Naive B cell (primary cell): ENCODE measurements around the gene CAPN12. TPM values are rescaled to one million over a fixed set of nuclear protein-coding genes. Genes with fewer than 3 reads are reported as not detected.
"Not testable (repeated sequence)": the region's sequence is repeated elsewhere in the genome, so short reads cannot be mapped to it uniquely, and the experiment has no call there.

ENCODE experiments used
- ATAC-seq, 2 donors: fragments of 150-1000 bp; cut with Tn5 transposase; 2 replicates each; pipeline ENCODE4 v1.10.0; 2021; ENCODE audit warnings: low read depth in 2 of 2, mild to moderate bottlenecking in 2 of 2, moderate library complexity in 2 of 2
- DNase-seq: peaks from one replicate; pipeline ENCODE4 v3.0.0; 2022
- H3K27ac Mint-ChIP-seq, 6 donors: one replicate each; pipeline ENCODE4 v1.8.0; 2020 to 2022; ENCODE audit warnings: mild to moderate bottlenecking in 6 of 6, mixed read lengths in 6 of 6, moderate library complexity in 5 of 6, inconsistent platforms in 2 of 6
- H3K27me3 Mint-ChIP-seq, 3 donors: one replicate each; pipeline ENCODE4 v1.8.0; 2021 to 2022; ENCODE audit warnings: mixed read lengths in 3 of 3, mild to moderate bottlenecking in 1 of 3
- H3K36me3 Mint-ChIP-seq, 2 donors: one replicate each; pipeline ENCODE4 v1.8.0; 2020 to 2022; ENCODE audit warnings: mixed read lengths in 2 of 2, inconsistent platforms in 1 of 2, mild to moderate bottlenecking in 1 of 2
- H3K4me1 Mint-ChIP-seq, 3 donors: one replicate each; pipeline ENCODE4 v1.8.0; 2020 to 2022; ENCODE audit warnings: mixed read lengths in 3 of 3, inconsistent platforms in 1 of 3, mild to moderate bottlenecking in 1 of 3, moderate library complexity in 1 of 3
- H3K4me3 Mint-ChIP-seq, 8 donors: one replicate each; pipeline ENCODE4 v1.8.0; 2020 to 2022; ENCODE audit warnings: mild to moderate bottlenecking in 8 of 8, mixed read lengths in 8 of 8, moderate library complexity in 8 of 8, inconsistent platforms in 2 of 8
- H3K9me3 Mint-ChIP-seq, 7 donors: one replicate each; pipeline ENCODE4 v1.8.0; 2020 to 2022; ENCODE audit warnings: mixed read lengths in 7 of 7, mild to moderate bottlenecking in 5 of 7, inconsistent platforms in 2 of 7, moderate library complexity in 1 of 7
- polyA plus RNA-seq, 6 donors: library from polyadenylated mRNA; unstranded; fragments of 300-500 nt; fragmentation: Illumina TruSeq; gene quantifications; one replicate each; pipeline ENCODE4 v1.2.3, GENCODE V29; 2021; ENCODE audit warnings: low read depth in 6 of 6

The CAPN12 gene, protein sequence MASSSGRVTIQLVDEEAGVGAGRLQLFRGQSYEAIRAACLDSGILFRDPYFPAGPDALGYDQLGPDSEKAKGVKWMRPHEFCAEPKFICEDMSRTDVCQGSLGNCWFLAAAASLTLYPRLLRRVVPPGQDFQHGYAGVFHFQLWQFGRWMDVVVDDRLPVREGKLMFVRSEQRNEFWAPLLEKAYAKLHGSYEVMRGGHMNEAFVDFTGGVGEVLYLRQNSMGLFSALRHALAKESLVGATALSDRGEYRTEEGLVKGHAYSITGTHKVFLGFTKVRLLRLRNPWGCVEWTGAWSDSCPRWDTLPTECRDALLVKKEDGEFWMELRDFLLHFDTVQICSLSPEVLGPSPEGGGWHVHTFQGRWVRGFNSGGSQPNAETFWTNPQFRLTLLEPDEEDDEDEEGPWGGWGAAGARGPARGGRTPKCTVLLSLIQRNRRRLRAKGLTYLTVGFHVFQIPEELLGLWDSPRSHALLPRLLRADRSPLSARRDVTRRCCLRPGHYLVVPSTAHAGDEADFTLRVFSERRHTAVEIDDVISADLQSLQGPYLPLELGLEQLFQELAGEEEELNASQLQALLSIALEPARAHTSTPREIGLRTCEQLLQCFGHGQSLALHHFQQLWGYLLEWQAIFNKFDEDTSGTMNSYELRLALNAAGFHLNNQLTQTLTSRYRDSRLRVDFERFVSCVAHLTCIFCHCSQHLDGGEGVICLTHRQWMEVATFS
- polyA plus RNA-seq, result 10 to 100 TPM in 4 of 6 donors, 1 to 10 TPM in 2; 3.3 to 25.4 (median 14.0) TPM

DNA sequence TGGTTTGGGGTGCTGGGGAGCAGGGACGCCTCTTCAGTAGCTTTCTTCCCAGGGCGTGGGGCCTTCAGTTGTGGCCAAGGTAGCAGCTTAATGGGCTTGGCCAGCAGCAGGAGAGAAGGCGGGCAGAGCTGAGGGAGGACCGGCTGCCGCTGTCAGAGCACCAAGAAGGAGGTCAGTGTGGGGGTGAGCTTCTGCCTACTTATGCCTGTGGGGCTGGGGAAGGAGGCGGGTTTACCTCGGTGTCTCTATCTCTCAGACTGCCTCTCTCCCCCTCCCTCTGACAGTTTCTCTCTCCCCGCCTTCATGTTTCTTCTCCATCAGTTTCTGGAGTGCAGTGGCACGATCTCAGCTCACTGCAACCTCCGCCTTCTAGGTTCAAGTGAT lies at the start of gene CAPN12:
Gene CAPN12, minus strand, starts transcription at position 177 of the 384 bp plus-strand sequence. CDS start 309 bp downstream, outside the sequence.
- Mint-ChIP-seq H3K4me1 (peaks cover 3 to 15% (median 6%) of the 10 kb centered on the region in 3 donors), H3K27me3 (no peaks in the 10 kb centered on the region), H3K36me3 (no peaks in the 10 kb centered on the region), H3K27ac (peak within 1 kb of the TSS in 2 of 6 donors; percentile 18 to 83), H3K4me3 (no peak within 1 kb of the TSS), H3K9me3 (peaks cover 0 to 1% (median 0%) of the 10 kb centered on the region in 7 donors)
- DNase-seq (no peak), ATAC-seq (no peak)

DNA sequence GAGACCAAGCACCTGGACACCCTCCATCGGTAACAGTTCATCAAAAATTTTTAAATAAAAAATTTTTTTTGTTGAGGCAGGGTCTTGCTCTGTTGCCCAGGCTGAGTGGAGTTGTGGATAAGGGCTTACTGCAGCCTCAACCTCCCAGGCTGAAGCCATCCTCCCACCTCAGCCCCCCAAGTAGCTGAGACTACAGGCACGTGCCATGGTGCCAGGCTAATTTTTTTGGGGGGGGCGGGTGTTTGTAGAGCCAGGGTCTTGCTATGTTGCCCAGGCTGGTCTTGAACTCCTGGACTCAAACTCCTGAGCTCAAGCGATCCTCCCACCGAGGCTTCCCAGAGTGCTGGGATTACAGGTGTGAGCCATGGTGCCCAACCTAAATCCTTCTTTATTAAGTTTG lies 49.4 kb upstream of the CAPN12 start:
- ATAC-seq (no peak), DNase-seq (no peak)
- Mint-ChIP-seq H3K4me1 (peaks cover 0 to 7% (median 7%) of the 10 kb centered on the region in 3 donors), H3K4me3 (peak overlapping the region in 5 of 8 donors; percentile 25 to 83 (median 77)), H3K27me3 (no peaks in the 10 kb centered on the region), H3K9me3 (no peaks in the 10 kb centered on the region), H3K36me3 (no peaks in the 10 kb centered on the region), H3K27ac (no peak overlapping the region)

DNA sequence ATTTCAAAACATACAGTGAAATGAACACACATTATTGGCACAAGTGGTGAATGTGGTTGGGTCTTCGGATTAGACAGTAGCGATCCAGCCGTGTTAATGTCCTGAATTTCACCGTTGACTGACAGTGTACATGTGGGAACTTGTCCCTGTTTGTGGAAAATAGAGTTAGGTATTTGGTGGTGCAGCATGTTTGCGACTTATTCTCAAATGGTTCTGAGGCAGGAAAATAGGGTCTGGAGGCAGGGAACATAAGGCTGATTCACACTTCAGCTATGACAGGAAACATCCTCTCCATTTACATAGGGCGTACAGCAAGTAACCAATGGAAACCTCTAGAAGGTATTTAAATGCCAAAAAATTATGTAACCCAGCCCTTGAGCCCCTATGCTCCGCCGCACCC lies 48.9 kb upstream of the CAPN12 start:
- peak overlapping the region in 2 of 6 donors; percentile 20 to 26 for H3K27ac Mint-ChIP-seq
- H3K9me3 Mint-ChIP-seq, result no peaks in the 10 kb centered on the region
- no peaks in the 10 kb centered on the region for H3K36me3 Mint-ChIP-seq
- peaks cover 0 to 9% (median 7%) of the 10 kb centered on the region in 3 donors for H3K4me1 Mint-ChIP-seq
- DNase-seq (no peak), ATAC-seq (no peak)
- H3K27me3 Mint-ChIP-seq, result no peaks in the 10 kb centered on the region
- peak overlapping the region; percentile 25 to 83 (median 76) for H3K4me3 Mint-ChIP-seq

- no peaks in the 10 kb centered on the region for H3K27me3 Mint-ChIP-seq
- peak overlapping the region; percentile 71 to 83 (median 76) for H3K4me3 Mint-ChIP-seq
- peak overlapping the region in 4 of 6 donors; percentile 9 to 76 (median 29) for H3K27ac Mint-ChIP-seq
- peaks cover 0 to 9% (median 7%) of the 10 kb centered on the region in 3 donors for H3K4me1 Mint-ChIP-seq
- no peaks in the 10 kb centered on the region for H3K36me3 Mint-ChIP-seq
- no peaks in the 10 kb centered on the region for H3K9me3 Mint-ChIP-seq
- peak; percentile 65 to 68 for ATAC-seq
- DNase-seq, result peak; percentile 37
These were observed 48.2 kb upstream of the CAPN12 start for GRCh38 chr19:38792250-38793111.

GRCh38 chr19:38791451-38792064 lies 47.3 kb upstream of the CAPN12 start:
- not testable (repeated sequence) for H3K36me3 Mint-ChIP-seq, H3K4me1 Mint-ChIP-seq, H3K27ac Mint-ChIP-seq, DNase-seq, H3K27me3 Mint-ChIP-seq, H3K9me3 Mint-ChIP-seq, H3K4me3 Mint-ChIP-seq
- peak; percentile 83 to 84 for ATAC-seq

DNA sequence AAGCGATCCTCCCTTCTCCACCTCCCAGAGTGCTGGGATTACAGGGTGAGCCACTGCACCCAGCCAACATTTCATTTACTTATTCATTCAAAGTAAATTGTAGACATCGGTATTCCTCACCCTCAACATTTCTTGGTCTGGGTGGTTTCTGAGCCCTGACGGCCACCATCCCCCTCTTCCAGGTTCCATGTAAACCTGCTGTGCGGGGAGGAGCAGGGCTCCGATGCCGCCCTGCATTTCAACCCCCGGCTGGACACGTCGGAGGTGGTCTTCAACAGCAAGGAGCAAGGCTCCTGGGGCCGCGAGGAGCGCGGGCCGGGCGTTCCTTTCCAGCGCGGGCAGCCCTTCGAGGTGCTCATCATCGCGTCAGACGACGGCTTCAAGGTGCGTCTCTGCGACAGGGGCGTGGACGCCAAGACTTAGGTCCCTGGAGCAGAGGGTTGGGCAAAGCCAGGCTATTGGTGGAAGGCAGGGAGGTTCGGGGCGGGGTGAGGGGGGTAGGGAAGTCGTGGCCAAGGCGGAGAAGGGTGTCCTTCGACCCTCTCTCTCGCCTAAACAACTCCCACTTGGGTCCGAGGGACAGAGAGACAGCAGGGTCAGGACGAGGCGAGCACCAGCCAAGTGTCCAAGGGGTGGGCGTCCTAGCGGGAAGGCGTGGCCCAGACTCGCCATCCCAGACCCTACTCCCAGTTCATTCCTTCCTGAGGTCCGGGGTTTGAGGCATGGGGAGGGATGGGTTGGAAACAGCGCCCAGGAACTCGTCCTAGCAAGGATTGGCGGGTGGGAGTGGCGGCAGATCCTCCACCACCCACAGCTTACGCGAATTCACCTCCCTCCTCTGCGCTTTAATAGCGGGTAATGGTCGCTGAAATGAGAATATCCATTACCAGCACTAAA lies 46.5 kb upstream of the CAPN12 start:
- H3K27me3 Mint-ChIP-seq, H3K4me1 Mint-ChIP-seq, H3K4me3 Mint-ChIP-seq, DNase-seq, H3K36me3 Mint-ChIP-seq, H3K9me3 Mint-ChIP-seq, H3K27ac Mint-ChIP-seq, ATAC-seq: not testable (repeated sequence)

- Mint-ChIP-seq H3K9me3 (no peaks in the 10 kb centered on the region), H3K36me3 (no peaks in the 10 kb centered on the region), H3K4me1 (peaks cover 0 to 9% (median 4%) of the 10 kb centered on the region in 3 donors), H3K27ac (no peak within 1 kb of the TSS), H3K4me3 (peak within 1 kb of the TSS in 2 of 8 donors; percentile 42 to 57), H3K27me3 (no peaks in the 10 kb centered on the region)
- DNase-seq (no peak), ATAC-seq (no peak)
These were observed 44.4 kb upstream of the CAPN12 start, which contains the start of gene LGALS7B for GRCh38 chr19:38788478-38789243. TSS of gene LGALS7B (plus strand) at chr19:38789200. CDS start at chr19:38789227, 27 bp downstream.

DNA sequence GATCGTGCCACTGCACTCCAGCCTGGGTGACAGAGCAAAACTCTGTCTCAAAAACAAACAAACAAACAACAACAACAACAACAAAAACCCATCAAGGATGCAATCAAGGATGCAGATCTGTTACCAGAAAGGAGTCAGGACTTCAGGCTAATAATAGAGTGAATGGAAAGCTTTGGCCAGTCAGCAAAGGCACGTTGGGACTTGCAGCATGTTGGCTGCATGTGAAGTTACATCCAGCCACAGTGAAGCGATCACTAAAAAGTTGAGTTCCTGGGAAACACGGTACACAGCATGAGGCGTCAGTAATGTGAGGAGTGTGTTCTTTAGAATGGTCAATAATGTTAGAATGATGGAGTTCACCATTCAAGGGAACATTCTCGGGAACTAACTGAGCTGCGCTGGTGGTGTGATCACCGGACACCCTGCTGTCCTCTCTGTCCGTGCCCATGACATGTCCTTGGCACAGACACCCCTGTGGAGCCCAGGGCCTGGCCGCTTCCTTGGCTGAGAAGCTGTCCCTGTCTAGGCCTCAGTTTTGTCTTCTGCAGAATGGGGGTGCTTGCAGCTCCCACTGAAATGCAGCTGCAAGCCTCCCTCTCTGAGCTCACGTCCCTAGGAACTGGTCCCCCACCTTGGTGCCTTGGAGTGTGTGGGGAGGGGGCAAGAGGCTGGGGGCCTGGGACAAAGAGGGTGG lies 42.4 kb upstream of the CAPN12 start:
- Mint-ChIP-seq H3K36me3 (no peaks in the 10 kb centered on the region), H3K27me3 (no peaks in the 10 kb centered on the region), H3K4me3 (no peak overlapping the region), H3K9me3 (no peaks in the 10 kb centered on the region), H3K27ac (peak overlapping the region in 2 of 6 donors; percentile 10 to 60), H3K4me1 (peaks cover 0 to 2% (median 0%) of the 10 kb centered on the region in 3 donors)
- no peak for DNase-seq
- no peak for ATAC-seq

GRCh38 chr19:38786061-38786460 lies 41.8 kb upstream of the CAPN12 start:
- not testable (repeated sequence) for H3K9me3 Mint-ChIP-seq, H3K36me3 Mint-ChIP-seq, H3K4me3 Mint-ChIP-seq, DNase-seq, H3K27me3 Mint-ChIP-seq, H3K4me1 Mint-ChIP-seq, H3K27ac Mint-ChIP-seq, ATAC-seq

DNA sequence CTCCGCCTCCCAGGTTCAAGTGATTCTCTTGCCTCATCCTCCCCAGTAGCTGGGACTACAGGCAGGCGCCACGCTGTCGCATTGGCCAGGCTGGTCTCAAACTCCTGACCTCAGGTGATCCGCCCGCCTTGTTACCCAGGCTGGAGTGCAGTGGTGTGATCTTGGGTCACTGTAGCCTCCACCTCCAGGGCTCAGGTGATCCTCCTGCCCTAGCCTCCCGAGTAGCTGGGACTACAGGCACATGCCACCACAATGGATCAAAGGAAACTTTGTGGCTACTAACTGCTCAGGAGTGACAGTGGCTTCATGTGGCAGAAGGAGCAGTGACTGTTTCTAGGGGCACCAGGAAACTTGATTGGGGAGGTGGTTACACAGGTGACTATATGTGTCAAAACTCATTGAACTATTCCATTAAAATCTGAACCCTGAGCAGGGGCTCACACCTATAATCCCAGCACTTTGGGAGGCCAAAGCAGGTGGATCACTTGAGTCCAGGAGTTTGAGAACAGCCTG lies 41.0 kb upstream of the CAPN12 start:
- Mint-ChIP-seq H3K9me3 (no peaks in the 10 kb centered on the region), H3K4me3 (no peak overlapping the region), H3K4me1 (peaks cover 0 to 2% (median 0%) of the 10 kb centered on the region in 3 donors), H3K27ac (no peak overlapping the region), H3K36me3 (no peaks in the 10 kb centered on the region), H3K27me3 (no peaks in the 10 kb centered on the region)
- DNase-seq (no peak), ATAC-seq (no peak)

DNA sequence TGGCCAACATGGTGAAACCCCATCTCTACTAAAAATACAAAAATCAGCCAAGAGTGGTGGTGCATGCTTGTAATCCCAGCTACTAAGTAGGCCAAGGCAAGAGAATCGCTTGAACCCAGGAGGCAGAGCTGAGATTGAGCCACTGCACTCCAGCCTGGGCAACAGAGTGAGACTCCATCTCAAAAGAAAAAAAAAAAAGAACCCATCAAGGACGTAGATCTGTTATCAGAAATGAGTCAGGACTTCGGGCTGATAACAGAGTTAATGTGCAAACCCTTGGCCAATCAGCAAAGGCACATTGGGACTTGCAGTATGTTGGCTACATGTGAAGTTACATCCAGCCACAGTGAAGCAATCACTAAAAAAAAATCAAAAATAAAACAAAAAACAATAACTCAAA lies 40.0 kb upstream of the CAPN12 start:
- ATAC-seq, result no peak
- no peak for DNase-seq
- Mint-ChIP-seq H3K4me3 (no peak overlapping the region), H3K9me3 (no peaks in the 10 kb centered on the region), H3K4me1 (peaks cover 0 to 2% (median 0%) of the 10 kb centered on the region in 3 donors), H3K27me3 (peaks cover 0 to under 1% (median 0%) of the 10 kb centered on the region in 3 donors), H3K27ac (no peak overlapping the region), H3K36me3 (no peaks in the 10 kb centered on the region)
